Transverse colon (tissue), 4 donors: ENCODE results near the gene CHIA.

Source experiments
- EP300 ChIP-seq: sonication (generic); formaldehyde crosslinking; IDR thresholded peaks from one replicate; pipeline ENCODE4 v1.6.1; 2017; ENCODE audit warnings: antibody characterized with exemption, low read depth
- POLR2A ChIP-seq: fragments of 450-650 bp; IDR thresholded peaks from one replicate; pipeline ENCODE4 v1.6.1; 2016; ENCODE audit warnings: antibody characterized with exemption, mild to moderate bottlenecking, moderate library complexity
- POLR2AphosphoS5 ChIP-seq, 3 donors: sonication (generic); formaldehyde crosslinking; IDR thresholded peaks; one replicate each; pipeline ENCODE4 v1.6.1; 2016; ENCODE audit warnings: antibody characterized with exemption in 3 of 3
- TF ChIP-seq, protein P1 (sequence below), 5 experiments: fragments of 200-600 bp in 3 of 5; fragments of 450-650 bp in 2 of 5; sonication (generic) in 3 of 5; IDR thresholded peaks; 1 replicate in 2 of 5; 2 replicates in 3 of 5; pipeline ENCODE4 v1.5.1; 2016 to 2017; ENCODE audit warnings: antibody characterized with exemption in 5 of 5, inconsistent platforms in 3 of 5, mild to moderate bottlenecking in 2 of 5, moderate library complexity in 1 of 5

DNA sequence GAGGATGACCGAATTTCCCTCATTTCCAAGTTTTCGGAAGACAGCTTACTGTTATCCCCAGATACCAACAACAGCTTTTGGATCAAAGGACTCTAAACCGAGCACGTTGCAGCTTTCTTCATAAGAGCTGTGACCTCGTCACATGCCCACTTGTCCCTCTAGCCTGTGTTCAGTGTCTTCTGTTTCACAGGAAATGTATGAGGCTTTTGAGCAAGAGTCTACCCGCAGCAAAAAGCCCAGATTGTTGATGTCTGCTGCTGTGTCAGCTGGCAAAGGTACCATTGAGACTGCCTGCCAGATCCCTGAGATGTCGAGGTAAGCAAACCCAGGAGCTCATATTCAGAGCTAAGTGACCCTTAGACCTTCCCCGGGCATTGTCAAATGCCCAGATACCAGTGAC, 39.1 kb upstream of the CHIA start:
- TF ChIP-seq POLR2AphosphoS5 (IDR thresholded peaks at IDR 0.05), result no peak
- TF ChIP-seq, protein P1, sequence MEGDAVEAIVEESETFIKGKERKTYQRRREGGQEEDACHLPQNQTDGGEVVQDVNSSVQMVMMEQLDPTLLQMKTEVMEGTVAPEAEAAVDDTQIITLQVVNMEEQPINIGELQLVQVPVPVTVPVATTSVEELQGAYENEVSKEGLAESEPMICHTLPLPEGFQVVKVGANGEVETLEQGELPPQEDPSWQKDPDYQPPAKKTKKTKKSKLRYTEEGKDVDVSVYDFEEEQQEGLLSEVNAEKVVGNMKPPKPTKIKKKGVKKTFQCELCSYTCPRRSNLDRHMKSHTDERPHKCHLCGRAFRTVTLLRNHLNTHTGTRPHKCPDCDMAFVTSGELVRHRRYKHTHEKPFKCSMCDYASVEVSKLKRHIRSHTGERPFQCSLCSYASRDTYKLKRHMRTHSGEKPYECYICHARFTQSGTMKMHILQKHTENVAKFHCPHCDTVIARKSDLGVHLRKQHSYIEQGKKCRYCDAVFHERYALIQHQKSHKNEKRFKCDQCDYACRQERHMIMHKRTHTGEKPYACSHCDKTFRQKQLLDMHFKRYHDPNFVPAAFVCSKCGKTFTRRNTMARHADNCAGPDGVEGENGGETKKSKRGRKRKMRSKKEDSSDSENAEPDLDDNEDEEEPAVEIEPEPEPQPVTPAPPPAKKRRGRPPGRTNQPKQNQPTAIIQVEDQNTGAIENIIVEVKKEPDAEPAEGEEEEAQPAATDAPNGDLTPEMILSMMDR (IDR thresholded peaks at IDR 0.05), result no peak
- TF ChIP-seq EP300, result no peak
- TF ChIP-seq POLR2A, result no peak
